Measurements from ENCODE around the gene DVL3. TPM values are rescaled to one million over a fixed set of nuclear protein-coding genes. Genes with fewer than 3 reads are reported as not detected.

The DVL3 gene
- total RNA-seq, 4 donors from 2014 or later = 36.5 to 58.1 (median 48.0) TPM

DNA sequence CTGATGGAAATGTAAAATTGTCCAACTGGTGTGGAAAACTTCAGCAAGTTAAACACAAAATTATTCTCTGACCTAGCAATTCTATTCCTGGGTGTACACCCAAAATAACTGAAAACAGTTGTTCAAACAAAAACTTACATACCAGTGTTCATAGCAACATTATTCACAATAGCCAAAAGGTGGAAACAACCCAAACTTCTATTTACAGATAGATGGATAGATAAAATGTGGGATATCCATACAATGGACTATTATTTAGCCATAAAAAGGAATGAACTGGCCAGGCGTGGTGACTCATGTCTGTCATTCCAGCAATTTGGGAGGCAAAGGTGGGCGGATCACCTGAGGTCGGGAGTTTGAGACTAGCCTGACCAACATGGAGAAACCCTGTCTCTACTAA lies 67.3 kb downstream of the DVL3 start:
- H3K9me3 ChIP-seq = no peaks in the 10 kb centered on the region
- DNase-seq = no peak
- in situ Hi-C loops (cut with MboI; ENCODE audit: low sequenced_read_pairs in 4 of 4) (no loop called here), intact Hi-C loops (cut with DNase I; ENCODE audit: low total_unique reads) (no loop called here)
- no peak overlapping the region for H3K4me3 ChIP-seq
- no peaks in the 10 kb centered on the region for H3K4me1 ChIP-seq
- H3K27ac ChIP-seq = no peak overlapping the region
- ATAC-seq = no peak
- H3K27me3 ChIP-seq = peaks cover 0 to 7% (median 3%) of the 10 kb centered on the region in 3 donors
- TF ChIP-seq, protein P1, sequence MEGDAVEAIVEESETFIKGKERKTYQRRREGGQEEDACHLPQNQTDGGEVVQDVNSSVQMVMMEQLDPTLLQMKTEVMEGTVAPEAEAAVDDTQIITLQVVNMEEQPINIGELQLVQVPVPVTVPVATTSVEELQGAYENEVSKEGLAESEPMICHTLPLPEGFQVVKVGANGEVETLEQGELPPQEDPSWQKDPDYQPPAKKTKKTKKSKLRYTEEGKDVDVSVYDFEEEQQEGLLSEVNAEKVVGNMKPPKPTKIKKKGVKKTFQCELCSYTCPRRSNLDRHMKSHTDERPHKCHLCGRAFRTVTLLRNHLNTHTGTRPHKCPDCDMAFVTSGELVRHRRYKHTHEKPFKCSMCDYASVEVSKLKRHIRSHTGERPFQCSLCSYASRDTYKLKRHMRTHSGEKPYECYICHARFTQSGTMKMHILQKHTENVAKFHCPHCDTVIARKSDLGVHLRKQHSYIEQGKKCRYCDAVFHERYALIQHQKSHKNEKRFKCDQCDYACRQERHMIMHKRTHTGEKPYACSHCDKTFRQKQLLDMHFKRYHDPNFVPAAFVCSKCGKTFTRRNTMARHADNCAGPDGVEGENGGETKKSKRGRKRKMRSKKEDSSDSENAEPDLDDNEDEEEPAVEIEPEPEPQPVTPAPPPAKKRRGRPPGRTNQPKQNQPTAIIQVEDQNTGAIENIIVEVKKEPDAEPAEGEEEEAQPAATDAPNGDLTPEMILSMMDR (IDR thresholded peaks at IDR 0.05 in 4 of 5, conservative IDR thresholded peaks at IDR 0.05 in 1 of 5) = no peak
- no peak for TF ChIP-seq POLR2A (IDR thresholded peaks at IDR 0.05)
- no peaks in the 10 kb centered on the region for H3K36me3 ChIP-seq

Other genes starting within 250 kb of the DVL3 start
- gene ABCC5, start 137.5 kb upstream of the DVL3 start, total RNA-seq = 10 to 100 TPM; 20.4 to 52.2 (median 39.5) TPM
- gene HTR3D, start 123.6 kb upstream of the DVL3 start, total RNA-seq = not detected
- not detected for gene HTR3C, start 102.3 kb upstream of the DVL3 start, total RNA-seq
- gene HTR3E, start 58.3 kb upstream of the DVL3 start, total RNA-seq = not detected
- gene EIF2B5, start 20.0 kb upstream of the DVL3 start, total RNA-seq = 10 to 100 TPM; 42.6 to 56.8 (median 53.4) TPM
- gene AP2M1, start 19.5 kb downstream of the DVL3 start, total RNA-seq = 100 to 1,000 TPM; 110 to 132 (median 117) TPM
- 10 to 100 TPM; 52.6 to 96.4 (median 63.2) TPM for gene ABCF3, start 30.8 kb downstream of the DVL3 start, total RNA-seq
- not detected for gene VWA5B2, start 74.2 kb downstream of the DVL3 start, total RNA-seq
- gene ALG3, start 93.6 kb downstream of the DVL3 start, total RNA-seq = 10 to 100 TPM; 35.0 to 58.1 (median 50.1) TPM
- 10 to 100 TPM in 2 of 4 donors, 1 to 10 TPM in 2; 5.7 to 14.6 (median 8.5) TPM for gene EEF1AKMT4, start 94.3 kb downstream of the DVL3 start, total RNA-seq
- not detected for gene CAMK2N2, start 106.2 kb downstream of the DVL3 start, total RNA-seq
- not detected for gene ECE2, start 120.6 kb downstream of the DVL3 start, total RNA-seq
- 100 to 1,000 TPM; 560 to 831 (median 720) TPM for gene PSMD2, start 143.9 kb downstream of the DVL3 start, total RNA-seq
- 100 to 1,000 TPM; 474 to 863 (median 735) TPM for gene EIF4G1, start 159.2 kb downstream of the DVL3 start, total RNA-seq
- 10 to 100 TPM; 14.7 to 27.1 (median 18.8) TPM for gene FAM131A, start 182.2 kb downstream of the DVL3 start, total RNA-seq
- 1 to 10 TPM in 2 of 4 donors, under 1 TPM in 2; 0.62 to 1.2 (median 0.92) TPM for gene CLCN2, start 206.2 kb downstream of the DVL3 start, total RNA-seq
- gene POLR2H, start 206.3 kb downstream of the DVL3 start, total RNA-seq = 10 to 100 TPM; 45.5 to 87.7 (median 53.0) TPM
- gene THPO, start 222.8 kb downstream of the DVL3 start, total RNA-seq = 1 to 10 TPM in 1 of 4 donors, under 1 TPM in 2, not detected in 1; 0.36 to 2.5 (median 0.69) TPM
- gene CHRD, start 224.7 kb downstream of the DVL3 start, total RNA-seq = 1 to 10 TPM; 2.6 to 5.7 (median 3.4) TPM

Data from gastrocnemius medialis (tissue), 4 donors.